ENCODE data around the gene RBFOX1. TPM values are rescaled to one million over a fixed set of nuclear protein-coding genes. Genes with fewer than 3 reads are reported as not detected.

RBFOX1 gene
- total and polyA plus RNA-seq, 4 donors, result 0.25 TPM; not detected in 3

DNA sequence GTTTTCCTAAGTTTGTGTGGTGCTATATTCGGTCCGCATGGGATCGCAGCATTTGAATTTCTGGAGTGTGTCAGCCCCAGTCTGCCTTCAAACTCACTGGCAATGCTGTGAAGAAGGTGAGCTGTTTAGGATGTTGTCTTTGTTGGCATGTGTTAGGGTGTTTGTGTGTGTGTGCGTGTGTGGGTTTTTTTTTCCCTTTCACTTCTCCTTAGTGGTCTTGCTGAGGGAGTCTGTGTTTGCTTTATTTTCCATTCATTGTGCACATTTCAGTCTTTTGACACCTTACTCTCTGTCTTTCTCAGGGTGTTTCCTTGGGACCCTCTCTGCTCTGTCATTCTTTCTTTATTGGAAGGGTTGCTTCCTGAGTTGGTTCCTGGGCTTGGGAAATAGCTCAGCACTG is 27.7 kb upstream of the RBFOX1 start:
- ATAC-seq (ENCODE audit: low FRiP score) (no peak), DNase-seq (no peak)
- Histone ChIP-seq H3K4me3 (ENCODE audit: low read length in 2 of 2) (no peak overlapping the region), H3K27ac (ENCODE audit: low read depth in 1 of 2, low read length in 2 of 2) (no peak overlapping the region), H3K9me3 (ENCODE audit: control insufficient read depth, low read length) (no peaks in the 10 kb centered on the region), H3K36me3 (ENCODE audit: control insufficient read depth in 1 of 2, insufficient read depth in 2 of 2, low read length in 1 of 2) (no peaks in the 10 kb centered on the region), H3K27me3 (ENCODE audit: control insufficient read depth in 1 of 2, insufficient read depth in 2 of 2, low read length in 1 of 2) (peaks cover 0 to 2% of the 10 kb centered on the region in 2 donors), H3K4me1 (ENCODE audit: control insufficient read depth in 1 of 2, insufficient read depth in 2 of 2, low read length in 2 of 2) (no peaks in the 10 kb centered on the region)
- 4 to 8% methylated on average over 4 of the region's 4 CpGs for WGBS, 2 donors
- intact Hi-C loops (cut with DNase I), result no loop called here

- Histone ChIP-seq H3K27ac (ENCODE audit: low read depth in 1 of 2, low read length in 2 of 2) (no peak overlapping the region), H3K27me3 (ENCODE audit: control insufficient read depth in 1 of 2, insufficient read depth in 2 of 2, low read length in 1 of 2) (peaks cover 0 to 2% of the 10 kb centered on the region in 2 donors), H3K36me3 (ENCODE audit: control insufficient read depth in 1 of 2, insufficient read depth in 2 of 2, low read length in 1 of 2) (no peaks in the 10 kb centered on the region), H3K9me3 (ENCODE audit: control insufficient read depth, low read length) (no peaks in the 10 kb centered on the region), H3K4me3 (ENCODE audit: low read length in 2 of 2) (no peak overlapping the region), H3K4me1 (ENCODE audit: control insufficient read depth in 1 of 2, insufficient read depth in 2 of 2, low read length in 2 of 2) (no peaks in the 10 kb centered on the region)
- DNase-seq (no peak), ATAC-seq (ENCODE audit: low FRiP score) (no peak)
- intact Hi-C loops (cut with DNase I), result no loop called here
- 33 to 42% methylated on average over 5 of the region's 5 CpGs for WGBS, 2 donors
These were observed 19.5 kb upstream of the RBFOX1 start for GRCh38 chr16:7313170-7313569.

- intact Hi-C loops (cut with DNase I), result no loop called here
- Histone ChIP-seq H3K36me3 (ENCODE audit: control insufficient read depth in 1 of 2, insufficient read depth in 2 of 2, low read length in 1 of 2) (no peaks in the 10 kb centered on the region), H3K4me1 (ENCODE audit: control insufficient read depth in 1 of 2, insufficient read depth in 2 of 2, low read length in 2 of 2) (no peaks in the 10 kb centered on the region), H3K9me3 (ENCODE audit: control insufficient read depth, low read length) (no peaks in the 10 kb centered on the region), H3K27ac (ENCODE audit: low read depth in 1 of 2, low read length in 2 of 2) (no peak overlapping the region), H3K27me3 (ENCODE audit: control insufficient read depth in 1 of 2, insufficient read depth in 2 of 2, low read length in 1 of 2) (peaks cover 0 to 2% of the 10 kb centered on the region in 2 donors), H3K4me3 (ENCODE audit: low read length in 2 of 2) (no peak overlapping the region)
- 10 to 25% methylated on average over 12 of the region's 12 CpGs for WGBS, 2 donors
- DNase-seq (no peak), ATAC-seq (ENCODE audit: low FRiP score) (no peak)
These were observed 18.5 kb upstream of the RBFOX1 start for GRCh38 chr16:7314163-7314562.

GRCh38 chr16:7315813-7316212 is 16.8 kb upstream of the RBFOX1 start:
- Histone ChIP-seq H3K36me3 (ENCODE audit: control insufficient read depth in 1 of 2, insufficient read depth in 2 of 2, low read length in 1 of 2) (no peaks in the 10 kb centered on the region), H3K9me3 (ENCODE audit: control insufficient read depth, low read length) (no peaks in the 10 kb centered on the region), H3K4me1 (ENCODE audit: control insufficient read depth in 1 of 2, insufficient read depth in 2 of 2, low read length in 2 of 2) (no peaks in the 10 kb centered on the region), H3K27me3 (ENCODE audit: control insufficient read depth in 1 of 2, insufficient read depth in 2 of 2, low read length in 1 of 2) (no peaks in the 10 kb centered on the region), H3K27ac (ENCODE audit: low read depth in 1 of 2, low read length in 2 of 2) (no peak overlapping the region), H3K4me3 (ENCODE audit: low read length in 2 of 2) (no peak overlapping the region)
- intact Hi-C loops (cut with DNase I), result no loop called here
- DNase-seq (no peak), ATAC-seq (ENCODE audit: low FRiP score) (no peak)
- WGBS, 2 donors, result 80 to 86% methylated on average over 1 of the region's 1 CpG

- intact Hi-C loops (cut with DNase I), result no loop called here
- no peak overlapping the region for H3K4me3 ChIP-seq (ENCODE audit: low read length in 2 of 2)
- no peaks in the 10 kb centered on the region for H3K36me3 ChIP-seq (ENCODE audit: control insufficient read depth in 1 of 2, insufficient read depth in 2 of 2, low read length in 1 of 2)
- DNase-seq, result no peak
- ATAC-seq (ENCODE audit: low FRiP score), result no peak
- H3K4me1 ChIP-seq (ENCODE audit: control insufficient read depth in 1 of 2, insufficient read depth in 2 of 2, low read length in 2 of 2), result no peaks in the 10 kb centered on the region
- H3K9me3 ChIP-seq (ENCODE audit: control insufficient read depth, low read length), result no peaks in the 10 kb centered on the region
- no peaks in the 10 kb centered on the region for H3K27me3 ChIP-seq (ENCODE audit: control insufficient read depth in 1 of 2, insufficient read depth in 2 of 2, low read length in 1 of 2)
- no peak overlapping the region for H3K27ac ChIP-seq (ENCODE audit: low read depth in 1 of 2, low read length in 2 of 2)
These were observed 16.3 kb upstream of the RBFOX1 start for GRCh38 chr16:7316281-7316888.

DNA sequence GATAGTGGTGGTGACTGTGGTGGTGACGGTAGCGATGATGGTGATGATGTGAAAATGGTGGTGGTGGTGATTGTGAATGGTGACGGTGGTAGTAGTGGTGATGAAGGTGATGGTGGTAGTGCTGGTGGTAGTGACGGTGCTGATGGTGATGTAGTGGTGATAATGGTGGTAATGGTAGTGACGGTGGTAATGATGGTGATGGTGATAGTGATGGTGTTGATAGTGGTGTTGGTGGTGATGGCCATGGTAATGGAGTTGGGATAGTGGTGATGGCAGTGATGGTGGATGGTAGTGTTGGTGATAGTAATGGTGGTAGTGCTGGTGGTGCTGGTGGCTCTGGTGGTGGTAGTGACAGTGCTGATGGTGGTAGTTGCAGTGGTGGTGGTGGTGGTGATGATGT is 14.7 kb upstream of the RBFOX1 start:
- DNase-seq (no peak), ATAC-seq (ENCODE audit: low FRiP score) (no peak)
- Histone ChIP-seq H3K27me3 (ENCODE audit: control insufficient read depth in 1 of 2, insufficient read depth in 2 of 2, low read length in 1 of 2) (no peaks in the 10 kb centered on the region), H3K4me1 (ENCODE audit: control insufficient read depth in 1 of 2, insufficient read depth in 2 of 2, low read length in 2 of 2) (no peaks in the 10 kb centered on the region), H3K36me3 (ENCODE audit: control insufficient read depth in 1 of 2, insufficient read depth in 2 of 2, low read length in 1 of 2) (no peaks in the 10 kb centered on the region), H3K27ac (ENCODE audit: low read depth in 1 of 2, low read length in 2 of 2) (no peak overlapping the region), H3K9me3 (ENCODE audit: control insufficient read depth, low read length) (no peaks in the 10 kb centered on the region), H3K4me3 (ENCODE audit: low read length in 2 of 2) (no peak overlapping the region)
- WGBS, 2 donors, result 93% methylated on average over 5 of the region's 5 CpGs
- intact Hi-C loops (cut with DNase I), result no loop called here

DNA sequence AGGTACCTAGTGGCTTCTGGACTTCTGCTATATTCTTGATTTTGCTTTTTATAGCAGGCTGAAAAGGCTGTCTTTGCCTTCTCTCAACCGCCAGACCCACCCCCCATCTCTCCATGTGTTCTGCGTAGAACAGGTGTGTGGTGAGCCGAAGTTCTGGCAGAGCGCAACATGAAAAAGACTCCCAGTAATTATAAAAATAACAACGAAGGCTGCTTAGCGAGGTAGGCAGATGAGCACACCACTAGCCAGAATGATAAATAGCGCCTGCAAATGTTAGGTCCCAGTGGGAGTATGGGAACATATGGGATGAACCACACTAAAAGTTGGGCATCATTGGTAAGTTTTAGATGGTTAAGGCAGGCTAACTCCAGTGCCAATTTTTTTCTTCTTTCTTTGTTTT is 14.0 kb upstream of the RBFOX1 start:
- H3K4me3 ChIP-seq (ENCODE audit: low read length in 2 of 2), result no peak overlapping the region
- intact Hi-C loops (cut with DNase I), result no loop called here
- no peaks in the 10 kb centered on the region for H3K9me3 ChIP-seq (ENCODE audit: control insufficient read depth, low read length)
- DNase-seq, result no peak
- H3K27ac ChIP-seq (ENCODE audit: low read depth in 1 of 2, low read length in 2 of 2), result no peak overlapping the region
- H3K36me3 ChIP-seq (ENCODE audit: control insufficient read depth in 1 of 2, insufficient read depth in 2 of 2, low read length in 1 of 2), result no peaks in the 10 kb centered on the region
- WGBS, 2 donors, result 70 to 71% methylated on average over 7 of the region's 7 CpGs
- no peaks in the 10 kb centered on the region for H3K4me1 ChIP-seq (ENCODE audit: control insufficient read depth in 1 of 2, insufficient read depth in 2 of 2, low read length in 2 of 2)
- ATAC-seq (ENCODE audit: low FRiP score), result no peak
- no peaks in the 10 kb centered on the region for H3K27me3 ChIP-seq (ENCODE audit: control insufficient read depth in 1 of 2, insufficient read depth in 2 of 2, low read length in 1 of 2)

DNA sequence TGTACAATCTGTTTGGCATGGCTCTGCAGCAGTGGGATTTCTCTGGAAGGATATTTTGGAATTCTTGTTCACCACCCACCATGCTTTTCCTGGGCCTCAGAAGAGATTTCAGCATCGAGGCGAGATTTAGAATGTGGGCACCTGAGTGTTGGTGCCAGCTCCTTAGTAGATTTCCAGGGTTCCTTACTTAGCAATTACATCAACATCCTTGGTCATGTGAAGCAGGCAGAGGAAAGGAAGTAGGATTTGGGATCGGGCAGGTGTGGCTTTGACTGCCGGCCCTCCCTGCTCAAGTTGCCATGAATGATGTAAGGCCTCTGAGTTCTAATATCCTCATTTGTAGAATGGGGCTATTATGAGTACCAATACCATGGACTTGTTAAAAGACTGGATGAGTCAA is 13.1 kb upstream of the RBFOX1 start:
- intact Hi-C loops (cut with DNase I), result no loop called here
- H3K27me3 ChIP-seq (ENCODE audit: control insufficient read depth in 1 of 2, insufficient read depth in 2 of 2, low read length in 1 of 2), result no peaks in the 10 kb centered on the region
- no peak overlapping the region for H3K27ac ChIP-seq (ENCODE audit: low read depth in 1 of 2, low read length in 2 of 2)
- no peaks in the 10 kb centered on the region for H3K9me3 ChIP-seq (ENCODE audit: control insufficient read depth, low read length)
- 62 to 66% methylated on average over 4 of the region's 4 CpGs for WGBS, 2 donors
- H3K36me3 ChIP-seq (ENCODE audit: control insufficient read depth in 1 of 2, insufficient read depth in 2 of 2, low read length in 1 of 2), result no peaks in the 10 kb centered on the region
- no peak overlapping the region for H3K4me3 ChIP-seq (ENCODE audit: low read length in 2 of 2)
- DNase-seq, result no peak
- ATAC-seq (ENCODE audit: low FRiP score), result no peak
- H3K4me1 ChIP-seq (ENCODE audit: control insufficient read depth in 1 of 2, insufficient read depth in 2 of 2, low read length in 2 of 2), result no peaks in the 10 kb centered on the region

DNA sequence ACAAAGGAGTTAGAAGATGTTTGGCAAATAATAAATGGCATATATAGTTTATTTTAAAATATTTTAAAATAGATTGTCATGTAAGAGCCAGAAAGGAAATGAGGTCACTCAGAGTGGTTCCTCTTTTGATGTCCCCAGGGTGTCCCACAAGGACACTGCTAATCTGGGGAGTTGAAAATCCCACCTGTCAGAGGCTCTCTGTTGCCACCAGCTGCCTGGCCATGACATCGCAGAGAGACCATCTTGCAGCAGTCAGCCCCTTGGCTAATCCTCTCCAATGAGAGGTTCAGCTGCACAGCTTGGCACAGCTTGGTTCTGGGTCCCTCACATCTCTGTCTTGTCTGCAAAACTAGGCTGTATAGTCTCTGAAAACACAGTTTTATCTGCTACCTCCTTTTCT is 11.0 kb upstream of the RBFOX1 start:
- intact Hi-C loops (cut with DNase I), result no loop called here
- H3K27ac ChIP-seq (ENCODE audit: low read depth in 1 of 2, low read length in 2 of 2), result no peak overlapping the region
- ATAC-seq (ENCODE audit: low FRiP score), result no peak

More for the DNA sequence above, 11.0 kb upstream of the RBFOX1 start:
- Histone ChIP-seq H3K4me1 (ENCODE audit: control insufficient read depth in 1 of 2, insufficient read depth in 2 of 2, low read length in 2 of 2) (no peaks in the 10 kb centered on the region), H3K4me3 (ENCODE audit: low read length in 2 of 2) (no peak overlapping the region), H3K27me3 (ENCODE audit: control insufficient read depth in 1 of 2, insufficient read depth in 2 of 2, low read length in 1 of 2) (no peaks in the 10 kb centered on the region), H3K36me3 (ENCODE audit: control insufficient read depth in 1 of 2, insufficient read depth in 2 of 2, low read length in 1 of 2) (no peaks in the 10 kb centered on the region), H3K9me3 (ENCODE audit: control insufficient read depth, low read length) (no peaks in the 10 kb centered on the region)
- WGBS, 2 donors, result 44 to 50% methylated on average over 1 of the region's 1 CpG
- no peak for DNase-seq

All from aorta (tissue), 5 donors.